HepG2 (cell line): ENCODE results near the gene PGA4. TPM values are rescaled to one million over a fixed set of nuclear protein-coding genes. Genes with fewer than 3 reads are reported as not detected.
A peak's percentile ranks its signal among the peaks of the same experiment; 100 is the strongest.

Source experiments
- AHR ChIP-seq: IDR thresholded peaks from 2 replicates; pipeline ENCODE4 v1.6.1; 2018; ENCODE audit warnings: missing genetic modification reagents, missing compliant biosample characterization
- CTCF ChIP-seq: sonication (generic); formaldehyde crosslinking; IDR thresholded peaks from 2 replicates; pipeline ENCODE4 v1.5.0; 2020; ENCODE audit warnings: mild to moderate bottlenecking, missing genetic modification reagents, moderate library complexity
- EED ChIP-seq: sonication (generic); formaldehyde crosslinking; IDR thresholded peaks from 2 replicates; pipeline ENCODE4 v1.5.0; 2020; ENCODE audit warnings: mild to moderate bottlenecking, missing genetic modification reagents
- HNRNPL ChIP-seq: fragments of 200-400 bp; formaldehyde crosslinking; IDR thresholded peaks from 2 replicates; pipeline ENCODE4 v1.6.1; 2017; ENCODE audit warnings: mild to moderate bottlenecking, low read depth, low read length
- RBM22 ChIP-seq: fragments of 200-400 bp; formaldehyde crosslinking; optimal IDR thresholded peaks from 2 replicates; pipeline ENCODE3; 2017; ENCODE audit warnings: mild to moderate bottlenecking, low read length, moderate library complexity
- REL ChIP-seq: sonication (generic); formaldehyde crosslinking; conservative IDR thresholded peaks from 2 replicates; pipeline ENCODE4 v1.8.0; 2022; ENCODE audit warnings: mild to moderate bottlenecking, missing genetic modification reagents, moderate library complexity
- SALL1 ChIP-seq: sonication (generic); formaldehyde crosslinking; IDR thresholded peaks from 2 replicates; pipeline ENCODE4 v1.8.0; 2022; ENCODE audit warnings: mild to moderate bottlenecking, missing genetic modification reagents
- ZMYM4 ChIP-seq: sonication (generic); formaldehyde crosslinking; IDR thresholded peaks from 2 replicates; pipeline ENCODE4 v1.8.1; 2023; ENCODE audit warnings: mild to moderate bottlenecking, missing genetic modification reagents
- ZNF274 ChIP-seq: sonication (generic); formaldehyde crosslinking; IDR thresholded peaks from 2 replicates; pipeline ENCODE4 v1.5.1; 2020; ENCODE audit warnings: mild to moderate bottlenecking, missing genetic modification reagents
- ZNF564 ChIP-seq: sonication (generic); formaldehyde crosslinking; IDR thresholded peaks from 2 replicates; pipeline ENCODE4 v1.8.1; 2023; ENCODE audit warnings: mild to moderate bottlenecking, missing genetic modification reagents
- ZNF768 ChIP-seq: sonication (generic); formaldehyde crosslinking; IDR thresholded peaks from 2 replicates; pipeline ENCODE4 v1.4.0; 2020; ENCODE audit warnings: missing genetic modification reagents
- ZSCAN20 ChIP-seq: sonication (generic); formaldehyde crosslinking; IDR thresholded peaks from 2 replicates; pipeline ENCODE4 v1.4.0; 2020; ENCODE audit warnings: missing genetic modification reagents, mild to moderate bottlenecking, borderline replicate concordance
- polyA plus RNA-seq, 8 experiments: library from polyadenylated mRNA; depleted of rRNA in 3 of 8; stranded (reverse) in 7 of 8; unstranded in 1 of 8; fragments of >200 nt; fragmentation: Illumina TruSeq in 4 of 8; extraction: Trizol in 4 of 8; gene quantifications; 2 replicates each; pipeline versions ENCODE4 v1.2.1 to v1.2.3, GENCODE V29; 2011 to 2016; ENCODE audit warnings: low read depth in 4 of 8, missing spikeins in 1 of 8, mixed read lengths in 1 of 8; ENCODE audit not compliant: insufficient read depth in 1 of 8
- total RNA-seq, 5 experiments: library from RNA; depleted of rRNA; stranded (reverse); fragments of >200 nt; fragmentation: Illumina TruSeq; extraction: Trizol; gene quantifications; 2 replicates each; pipeline ENCODE4 v1.2.3, GENCODE V29; 2016; ENCODE audit warnings: low read depth in 1 of 5
- TF ChIP-seq, protein P1 (sequence below): sonication (generic); formaldehyde crosslinking; IDR thresholded peaks from 2 replicates; pipeline ENCODE4 v1.5.0; 2020; ENCODE audit warnings: missing genetic modification reagents, mild to moderate bottlenecking, borderline replicate concordance
- TF ChIP-seq, protein P2 (sequence below): sonication (generic); formaldehyde crosslinking; conservative IDR thresholded peaks from 2 replicates; pipeline ENCODE4 v1.8.0; 2022; ENCODE audit warnings: missing genetic modification reagents
- TF ChIP-seq, protein P3 (sequence below): sonication (generic); formaldehyde crosslinking; IDR thresholded peaks from 2 replicates; pipeline ENCODE4 v1.8.0; 2022; ENCODE audit warnings: missing genetic modification reagents, mild to moderate bottlenecking, inconsistent platforms, borderline replicate concordance

Gene PGA4
- total and polyA plus RNA-seq, 2 of the 13 experiments (the other 11 are each of a cell fraction or from before 2014, with no cell fraction given): not detected

DNA sequence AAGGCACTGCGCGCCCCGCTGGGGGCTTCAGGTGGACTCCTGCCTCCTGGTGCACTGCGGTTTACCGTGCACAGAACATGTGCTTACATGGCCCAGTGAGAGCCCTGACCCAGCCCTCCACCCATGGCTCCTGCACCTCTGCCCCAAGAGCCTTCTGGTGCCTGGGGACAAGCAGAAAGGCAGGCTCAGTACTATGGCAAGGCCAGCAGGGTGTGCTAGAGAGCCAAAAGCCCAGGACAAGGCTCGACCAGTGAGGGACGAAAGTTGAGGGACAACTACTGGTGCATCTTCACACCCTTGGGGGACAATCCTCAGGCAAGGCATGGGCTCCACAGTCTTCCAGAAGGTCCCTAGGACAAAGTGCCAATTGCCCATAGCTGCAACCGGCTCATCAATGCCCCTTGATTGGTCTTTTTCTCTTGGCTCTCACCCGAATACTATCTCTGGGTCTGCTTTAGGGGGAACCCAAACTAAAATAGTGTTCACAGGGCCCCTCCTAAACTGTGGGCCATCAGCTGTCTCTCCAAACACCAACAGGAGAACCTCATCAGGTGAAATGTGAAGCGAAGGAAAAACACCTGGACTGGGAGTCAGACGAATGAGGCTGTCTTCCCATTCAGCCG is 32.4 kb downstream of the PGA4 start (continued):
- TF ChIP-seq CTCF (CRISPR knock-in tag) (peak; percentile 96), RBM22 (peak; percentile 90), ZNF274 (CRISPR knock-in tag) (0 out of 2 replicates have a peak, but pooled peaks have one; percentile 32), AHR (CRISPR knock-in tag) (no peak), ZMYM4 (CRISPR knock-in tag) (0 out of 2 replicates have a peak, but pooled peaks have one; percentile 29), SALL1 (CRISPR knock-in tag) (no peak), ZNF768 (CRISPR knock-in tag) (0 out of 2 replicates have a peak, but pooled peaks have one; percentile 18), HNRNPL (no peak), EED (CRISPR knock-in tag) (no peak), ZNF564 (CRISPR knock-in tag) (no peak), REL (CRISPR knock-in tag) (no peak), ZSCAN20 (no peak)
- TF ChIP-seq, protein P1, sequence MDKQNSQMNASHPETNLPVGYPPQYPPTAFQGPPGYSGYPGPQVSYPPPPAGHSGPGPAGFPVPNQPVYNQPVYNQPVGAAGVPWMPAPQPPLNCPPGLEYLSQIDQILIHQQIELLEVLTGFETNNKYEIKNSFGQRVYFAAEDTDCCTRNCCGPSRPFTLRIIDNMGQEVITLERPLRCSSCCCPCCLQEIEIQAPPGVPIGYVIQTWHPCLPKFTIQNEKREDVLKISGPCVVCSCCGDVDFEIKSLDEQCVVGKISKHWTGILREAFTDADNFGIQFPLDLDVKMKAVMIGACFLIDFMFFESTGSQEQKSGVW (CRISPR knock-in tag): no peak
- TF ChIP-seq, protein P2, sequence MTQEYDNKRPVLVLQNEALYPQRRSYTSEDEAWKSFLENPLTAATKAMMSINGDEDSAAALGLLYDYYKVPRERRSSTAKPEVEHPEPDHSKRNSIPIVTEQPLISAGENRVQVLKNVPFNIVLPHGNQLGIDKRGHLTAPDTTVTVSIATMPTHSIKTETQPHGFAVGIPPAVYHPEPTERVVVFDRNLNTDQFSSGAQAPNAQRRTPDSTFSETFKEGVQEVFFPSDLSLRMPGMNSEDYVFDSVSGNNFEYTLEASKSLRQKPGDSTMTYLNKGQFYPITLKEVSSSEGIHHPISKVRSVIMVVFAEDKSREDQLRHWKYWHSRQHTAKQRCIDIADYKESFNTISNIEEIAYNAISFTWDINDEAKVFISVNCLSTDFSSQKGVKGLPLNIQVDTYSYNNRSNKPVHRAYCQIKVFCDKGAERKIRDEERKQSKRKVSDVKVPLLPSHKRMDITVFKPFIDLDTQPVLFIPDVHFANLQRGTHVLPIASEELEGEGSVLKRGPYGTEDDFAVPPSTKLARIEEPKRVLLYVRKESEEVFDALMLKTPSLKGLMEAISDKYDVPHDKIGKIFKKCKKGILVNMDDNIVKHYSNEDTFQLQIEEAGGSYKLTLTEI (CRISPR knock-in tag): no peak
- TF ChIP-seq, protein P3, sequence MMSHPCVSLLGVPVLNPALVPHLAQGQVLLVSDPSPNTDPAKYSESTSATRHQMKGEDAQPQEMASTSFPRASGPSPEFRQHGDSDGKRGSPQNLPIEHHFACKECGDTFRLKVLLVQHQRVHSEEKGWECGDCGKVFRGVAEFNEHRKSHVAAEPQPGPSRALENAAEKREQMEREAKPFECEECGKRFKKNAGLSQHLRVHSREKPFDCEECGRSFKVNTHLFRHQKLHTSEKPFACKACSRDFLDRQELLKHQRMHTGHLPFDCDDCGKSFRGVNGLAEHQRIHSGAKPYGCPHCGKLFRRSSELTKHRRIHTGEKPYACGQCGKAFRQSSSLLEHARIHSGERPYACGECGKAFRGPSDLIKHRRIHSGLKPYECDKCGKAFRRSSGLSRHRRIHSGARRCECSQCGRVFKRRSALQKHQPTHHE (CRISPR knock-in tag): no peak
